Activated T-cell treated with anti-CD3 and anti-CD28 coated beads, Interleukin-2, amount 50 U/mL, for 4 hours (primary cell): Measurements from ENCODE around the gene NAALADL2. TPM values are rescaled to one million over a fixed set of nuclear protein-coding genes. Genes with fewer than 3 reads are reported as not detected.

Experiments used
- ATAC-seq, 2 donors: fragments of 200-7000 bp; cut with Tn5 transposase; one replicate each; pipeline ENCODE4 v1.10.0; 2021
- DNase-seq: peaks from one replicate; pipeline ENCODE4 v3.0.0-alpha.2; 2020
- H3K27me3 Mint-ChIP-seq: one replicate; pipeline ENCODE4 v1.8.0; 2021; ENCODE audit warnings: low read depth, mixed read lengths
- H3K36me3 Mint-ChIP-seq: one replicate; pipeline ENCODE4 v1.8.0; 2022; ENCODE audit warnings: mixed read lengths; ENCODE audit not compliant: insufficient read depth
- H3K4me1 Mint-ChIP-seq: one replicate; pipeline ENCODE4 v1.8.0; 2021; ENCODE audit warnings: low read depth, mixed read lengths
- H3K4me3 Mint-ChIP-seq: one replicate; pipeline ENCODE4 v1.8.0; 2021; ENCODE audit warnings: mild to moderate bottlenecking, moderate library complexity, mixed read lengths
- H3K9me3 Mint-ChIP-seq: one replicate; pipeline ENCODE4 v1.8.0; 2021; ENCODE audit warnings: mixed read lengths
- total RNA-seq, 3 donors: library from RNA; stranded (reverse); gene quantifications; one replicate each; pipeline ENCODE4 v1.2.1, GENCODE V29; 2021

Gene NAALADL2
- under 1 TPM; 0.26 to 0.33 (median 0.33) TPM for total RNA-seq

DNA sequence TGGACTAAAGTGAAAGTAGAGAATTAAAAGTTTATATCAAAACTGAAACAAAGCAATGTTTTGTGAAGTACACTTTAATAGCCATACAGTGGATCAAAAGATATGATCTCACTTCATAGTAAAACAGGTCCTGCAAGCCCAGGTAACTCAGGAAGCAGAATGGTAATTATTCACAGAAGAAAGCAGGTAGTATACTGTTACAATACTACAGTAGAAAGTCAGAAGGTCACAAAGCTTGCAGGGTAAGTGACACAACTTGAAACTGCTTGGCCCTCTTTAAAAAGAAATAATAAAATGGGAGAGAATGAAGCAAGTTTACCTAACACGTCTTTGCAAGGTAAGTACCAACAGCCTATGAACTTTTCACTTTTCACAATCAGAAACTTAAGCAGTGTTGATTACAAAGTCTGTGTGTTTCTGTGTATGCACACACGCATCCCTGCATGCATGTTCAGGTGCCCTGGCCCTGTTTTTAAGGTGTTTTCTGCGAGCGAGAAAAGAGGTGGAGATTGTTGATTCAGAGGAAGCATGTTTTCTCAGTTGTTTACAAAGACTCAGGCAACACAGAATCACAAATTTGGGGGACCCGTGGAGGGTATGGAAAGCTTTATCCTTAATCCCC, at the start of gene NAALADL2:
TSS of gene NAALADL2 (plus strand) at position 221 of the 622 bp plus-strand sequence.
- ATAC-seq (no peak), DNase-seq (no peak)
- no peaks in the 10 kb centered on the region for H3K27me3 Mint-ChIP-seq
- H3K4me1 Mint-ChIP-seq: no peaks in the 10 kb centered on the region
- H3K9me3 Mint-ChIP-seq: peaks cover 5% of the 10 kb centered on the region
- H3K36me3 Mint-ChIP-seq: no peaks in the 10 kb centered on the region
- H3K4me3 Mint-ChIP-seq: no peak within 1 kb of the TSS

DNA sequence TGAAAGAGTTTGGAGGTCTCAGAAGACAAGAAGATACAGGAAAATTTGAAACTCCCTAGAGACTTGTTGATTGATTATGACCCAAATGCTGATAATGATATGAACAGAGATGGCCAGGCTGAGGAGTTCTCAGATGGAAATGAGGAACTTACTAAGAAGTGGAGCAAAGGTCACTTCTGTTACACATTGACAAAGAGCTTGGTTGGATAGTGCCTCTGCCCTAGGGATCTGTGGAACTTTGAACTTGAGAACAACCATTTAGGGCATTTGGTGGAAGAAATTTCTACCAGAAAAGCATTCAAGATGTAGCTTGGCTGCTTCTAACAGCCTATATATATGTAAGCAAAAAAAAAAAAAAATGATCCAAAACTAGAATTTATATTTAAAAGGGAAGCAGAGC, 48.9 kb upstream of the NAALADL2 start:
- H3K36me3 Mint-ChIP-seq: no peaks in the 10 kb centered on the region
- DNase-seq (no peak), ATAC-seq (no peak)
- no peaks in the 10 kb centered on the region for H3K27me3 Mint-ChIP-seq
- no peak overlapping the region for H3K4me3 Mint-ChIP-seq
- no peaks in the 10 kb centered on the region for H3K4me1 Mint-ChIP-seq
- H3K9me3 Mint-ChIP-seq: peaks cover 4% of the 10 kb centered on the region

DNA sequence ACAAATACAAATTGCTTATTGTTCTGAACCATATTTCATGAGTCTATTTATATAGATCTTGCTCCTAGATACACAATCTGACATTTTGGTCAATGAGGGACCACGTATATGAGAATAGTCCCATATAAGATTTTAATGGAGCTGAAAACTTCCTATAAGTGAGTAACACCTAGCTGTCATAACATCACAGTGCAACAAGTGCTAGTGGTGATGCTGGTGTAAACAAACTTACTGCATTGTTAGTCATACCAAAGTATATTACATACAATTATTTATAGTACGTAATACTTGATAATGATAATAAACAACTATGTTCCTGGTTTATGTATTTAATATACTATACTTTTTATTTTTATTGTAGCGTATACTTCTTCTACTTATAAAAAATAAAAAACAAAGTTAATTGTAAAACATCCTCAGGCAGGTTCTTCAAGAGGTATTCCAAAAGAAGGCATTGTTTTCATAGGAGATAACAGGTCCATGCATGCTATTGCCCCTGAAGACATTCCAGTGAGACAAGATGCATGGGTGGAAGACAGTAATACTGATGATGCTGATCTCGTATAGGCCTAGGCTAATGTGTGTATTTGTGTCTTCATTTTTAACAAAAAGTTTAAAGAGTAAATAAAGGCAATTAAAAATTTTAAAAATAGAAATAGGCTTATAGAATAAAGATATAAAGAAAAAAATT, 46.8 kb upstream of the NAALADL2 start:
- ATAC-seq (no peak), DNase-seq (no peak)
- Mint-ChIP-seq H3K27me3 (no peaks in the 10 kb centered on the region), H3K4me3 (no peak overlapping the region), H3K9me3 (peaks cover 4% of the 10 kb centered on the region), H3K36me3 (no peaks in the 10 kb centered on the region), H3K4me1 (no peaks in the 10 kb centered on the region)

DNA sequence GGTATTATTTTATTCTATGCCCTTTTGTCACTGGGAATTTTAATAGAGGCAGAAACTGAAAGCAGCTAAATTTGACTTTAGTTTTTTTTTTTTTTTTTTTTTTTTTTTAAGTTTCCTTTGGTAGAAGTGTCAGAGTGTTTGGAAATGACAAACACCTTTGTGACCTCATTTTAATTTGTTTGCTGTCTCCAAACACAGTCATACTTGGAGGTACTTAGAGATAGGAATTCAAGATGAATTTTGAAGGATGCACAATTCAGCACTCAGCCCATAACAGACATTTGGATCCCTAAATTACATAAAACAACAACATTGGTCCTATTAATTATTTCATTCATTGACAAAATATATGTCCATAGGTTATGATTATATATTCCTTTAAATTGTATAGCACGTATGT, 43.4 kb upstream of the NAALADL2 start:
- Mint-ChIP-seq H3K4me3 (no peak overlapping the region), H3K36me3 (no peaks in the 10 kb centered on the region), H3K9me3 (no peaks in the 10 kb centered on the region), H3K27me3 (no peaks in the 10 kb centered on the region), H3K4me1 (no peaks in the 10 kb centered on the region)
- no peak for DNase-seq
- no peak for ATAC-seq

DNA sequence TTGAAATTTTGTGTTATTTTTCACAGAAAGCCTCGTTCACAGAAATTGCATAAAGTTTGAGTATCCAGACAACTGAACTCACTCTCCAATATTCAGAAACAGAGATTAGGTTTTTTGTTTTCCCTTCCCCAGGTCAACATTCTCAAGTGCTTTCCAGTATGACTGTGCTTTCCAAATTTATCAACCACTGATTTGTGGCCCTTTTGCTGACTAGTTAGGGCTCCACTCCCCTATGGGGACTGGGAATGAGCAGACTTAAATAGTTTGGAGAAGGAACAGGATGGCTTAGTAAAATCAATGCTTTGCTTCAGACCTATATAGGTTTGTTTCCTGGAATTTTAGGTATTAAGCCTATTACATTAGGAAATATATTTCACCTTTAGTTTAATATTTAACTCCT, 38.2 kb upstream of the NAALADL2 start:
- Mint-ChIP-seq H3K9me3 (peaks cover under 1% of the 10 kb centered on the region), H3K4me1 (no peaks in the 10 kb centered on the region), H3K4me3 (no peak overlapping the region), H3K27me3 (no peaks in the 10 kb centered on the region), H3K36me3 (no peaks in the 10 kb centered on the region)
- no peak for ATAC-seq
- DNase-seq: no peak

DNA sequence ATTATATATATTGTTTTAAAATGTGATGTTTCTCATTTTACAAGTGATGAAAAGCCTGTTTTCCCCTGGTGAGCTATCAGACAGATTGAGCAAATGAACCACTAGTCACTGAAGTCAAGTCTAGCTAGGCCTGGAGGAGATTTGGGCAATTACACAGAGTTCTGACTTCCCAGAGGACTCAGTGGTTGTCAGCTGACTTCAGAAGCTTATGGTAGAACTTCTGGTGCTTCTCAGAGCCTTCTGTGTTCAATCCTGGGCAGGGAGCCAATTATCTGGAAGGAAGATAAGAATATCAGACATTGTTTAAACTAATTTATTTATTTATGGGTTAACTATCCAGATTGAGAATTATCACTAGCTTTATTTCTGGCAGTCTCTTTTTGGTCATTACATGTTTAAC, 37.7 kb upstream of the NAALADL2 start:
- ATAC-seq (no peak), DNase-seq (no peak)
- H3K36me3 Mint-ChIP-seq: no peaks in the 10 kb centered on the region
- no peak overlapping the region for H3K4me3 Mint-ChIP-seq
- peaks cover 5% of the 10 kb centered on the region for H3K9me3 Mint-ChIP-seq
- H3K27me3 Mint-ChIP-seq: no peaks in the 10 kb centered on the region
- no peaks in the 10 kb centered on the region for H3K4me1 Mint-ChIP-seq

DNA sequence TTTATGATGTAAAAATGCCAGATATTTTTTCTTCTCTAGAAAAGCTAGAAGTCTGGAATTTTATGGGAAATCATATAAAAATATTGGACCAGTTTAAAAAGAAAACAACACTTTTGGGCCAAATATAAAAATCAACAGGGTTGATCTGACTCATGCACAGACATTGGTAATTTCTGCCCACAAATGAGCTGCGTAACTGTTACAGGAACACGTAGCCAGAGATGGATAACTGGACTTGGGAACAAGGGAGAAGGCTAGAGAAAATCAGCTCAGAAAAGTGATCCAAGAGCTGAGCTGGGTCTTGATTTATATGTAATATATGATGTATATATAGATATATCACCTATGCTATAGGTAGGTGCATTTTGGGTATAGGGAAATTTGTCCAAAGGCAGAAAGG, 36.8 kb upstream of the NAALADL2 start:
- DNase-seq (no peak), ATAC-seq (no peak)
- Mint-ChIP-seq H3K27me3 (no peaks in the 10 kb centered on the region), H3K36me3 (no peaks in the 10 kb centered on the region), H3K9me3 (peaks cover 9% of the 10 kb centered on the region), H3K4me1 (no peaks in the 10 kb centered on the region), H3K4me3 (no peak overlapping the region)

DNA sequence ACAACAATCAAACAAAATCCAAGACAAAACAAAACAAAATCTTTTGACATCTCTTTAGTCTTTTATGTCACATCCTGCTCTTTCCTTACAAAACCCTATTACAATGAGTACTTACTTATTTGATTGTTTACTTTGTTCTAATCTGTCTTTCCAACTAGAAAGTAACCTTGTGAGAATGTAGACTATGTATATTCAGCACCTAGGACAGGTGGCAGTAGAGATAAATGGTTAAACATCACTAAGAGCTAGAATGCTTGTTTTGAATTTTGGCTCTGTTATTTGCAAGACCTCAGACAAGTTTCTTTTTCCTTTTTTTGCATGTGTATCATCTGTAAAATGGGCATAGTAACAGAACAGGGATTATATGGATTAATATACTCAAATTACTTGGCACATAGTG, 33.1 kb upstream of the NAALADL2 start:
- ATAC-seq: no peak
- no peak for DNase-seq
- Mint-ChIP-seq H3K4me3 (no peak overlapping the region), H3K36me3 (no peaks in the 10 kb centered on the region), H3K27me3 (no peaks in the 10 kb centered on the region), H3K9me3 (peaks cover 16% of the 10 kb centered on the region), H3K4me1 (no peaks in the 10 kb centered on the region)

DNA sequence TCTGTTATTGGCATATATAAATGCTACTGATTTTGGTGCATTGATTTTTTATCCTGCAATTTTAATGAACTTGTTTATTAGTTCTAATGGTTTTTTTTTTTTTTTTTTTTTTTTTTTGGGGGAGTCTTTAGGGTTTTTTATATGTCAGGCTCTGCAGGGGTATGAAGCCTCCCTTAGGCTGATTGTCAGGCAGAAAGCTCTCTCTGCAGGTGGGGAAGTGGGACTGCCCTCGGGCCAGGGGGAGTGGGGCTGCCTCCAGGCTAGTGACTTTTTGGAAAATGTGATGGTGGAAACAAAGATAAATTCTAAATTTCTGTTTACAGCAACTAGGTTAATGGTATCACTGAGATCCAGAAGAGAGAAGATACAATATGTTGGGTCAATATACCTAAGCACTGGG, 14.4 kb upstream of the NAALADL2 start:
- Mint-ChIP-seq H3K4me1 (no peaks in the 10 kb centered on the region), H3K27me3 (no peaks in the 10 kb centered on the region), H3K36me3 (no peaks in the 10 kb centered on the region), H3K9me3 (peaks cover 15% of the 10 kb centered on the region), H3K4me3 (no peak overlapping the region)
- DNase-seq (no peak), ATAC-seq (no peak)

DNA sequence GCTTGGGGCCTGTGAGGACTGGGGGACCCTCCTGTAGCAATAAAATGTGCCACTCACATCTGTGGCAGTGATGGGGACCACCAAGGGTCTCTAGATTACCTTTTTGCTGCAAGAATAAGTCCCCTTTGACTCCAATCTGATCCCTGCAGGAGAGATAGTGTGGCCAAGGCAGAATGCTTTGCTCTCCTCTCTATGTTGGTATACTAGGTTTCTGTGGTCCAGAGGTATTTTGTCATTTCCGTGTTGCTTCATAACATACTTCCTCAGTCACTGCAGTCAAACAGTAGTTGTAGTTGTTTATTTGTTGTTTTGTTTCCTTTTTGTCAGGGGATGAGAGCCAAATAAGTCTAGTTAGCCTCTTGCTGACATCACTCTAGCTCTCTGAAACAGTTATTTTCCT, 13.1 kb upstream of the NAALADL2 start:
- Mint-ChIP-seq H3K36me3 (no peaks in the 10 kb centered on the region), H3K9me3 (peaks cover 21% of the 10 kb centered on the region), H3K4me3 (no peak overlapping the region), H3K4me1 (no peaks in the 10 kb centered on the region), H3K27me3 (no peaks in the 10 kb centered on the region)
- no peak for DNase-seq
- ATAC-seq: no peak

DNA sequence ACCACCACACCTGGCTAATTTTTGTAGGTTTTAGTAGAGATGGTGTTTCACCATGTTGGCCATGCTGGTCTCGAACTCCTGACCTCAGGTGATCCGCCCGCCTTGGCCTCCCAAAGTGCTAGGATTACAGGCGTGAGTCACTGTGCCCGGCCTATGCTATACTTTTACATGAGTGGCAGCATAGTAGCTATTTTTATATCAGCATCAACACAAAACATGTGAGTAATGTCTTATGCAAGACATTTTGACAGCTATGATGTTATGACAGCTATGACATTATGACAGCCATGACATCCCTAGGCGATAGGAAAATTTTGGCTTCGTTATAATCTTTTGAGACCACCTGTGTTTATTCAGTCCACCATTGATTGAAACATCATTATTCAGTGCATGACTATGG, 4.1 kb upstream of the NAALADL2 start:
- H3K4me3 Mint-ChIP-seq: no peak overlapping the region
- peaks cover 11% of the 10 kb centered on the region for H3K9me3 Mint-ChIP-seq
- H3K4me1 Mint-ChIP-seq: no peaks in the 10 kb centered on the region
- no peaks in the 10 kb centered on the region for H3K27me3 Mint-ChIP-seq
- ATAC-seq (no peak), DNase-seq (no peak)
- no peaks in the 10 kb centered on the region for H3K36me3 Mint-ChIP-seq

DNA sequence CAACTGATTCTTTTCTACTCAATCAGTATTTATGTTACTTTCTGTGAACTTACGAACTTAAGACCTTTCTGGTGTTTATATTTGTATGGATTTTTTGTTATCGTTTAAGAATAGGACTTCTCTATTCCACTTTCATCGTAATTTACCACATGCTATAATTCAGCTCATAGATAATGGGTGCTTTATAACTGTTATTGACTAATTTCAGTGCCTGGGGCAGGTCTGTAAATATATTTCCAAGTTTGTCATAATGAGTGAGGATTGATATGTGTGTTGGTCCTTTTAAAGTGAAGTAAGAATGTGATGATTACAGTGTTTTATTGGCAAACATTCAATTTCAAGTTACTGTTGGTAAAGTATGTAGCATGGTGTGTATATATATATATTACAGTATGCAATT, 1.8 kb upstream of the NAALADL2 start:
- no peak overlapping the region for H3K4me3 Mint-ChIP-seq
- H3K4me1 Mint-ChIP-seq: no peaks in the 10 kb centered on the region
- ATAC-seq (no peak), DNase-seq (no peak)
- no peaks in the 10 kb centered on the region for H3K27me3 Mint-ChIP-seq
- peaks cover 7% of the 10 kb centered on the region for H3K9me3 Mint-ChIP-seq
- no peaks in the 10 kb centered on the region for H3K36me3 Mint-ChIP-seq

DNA sequence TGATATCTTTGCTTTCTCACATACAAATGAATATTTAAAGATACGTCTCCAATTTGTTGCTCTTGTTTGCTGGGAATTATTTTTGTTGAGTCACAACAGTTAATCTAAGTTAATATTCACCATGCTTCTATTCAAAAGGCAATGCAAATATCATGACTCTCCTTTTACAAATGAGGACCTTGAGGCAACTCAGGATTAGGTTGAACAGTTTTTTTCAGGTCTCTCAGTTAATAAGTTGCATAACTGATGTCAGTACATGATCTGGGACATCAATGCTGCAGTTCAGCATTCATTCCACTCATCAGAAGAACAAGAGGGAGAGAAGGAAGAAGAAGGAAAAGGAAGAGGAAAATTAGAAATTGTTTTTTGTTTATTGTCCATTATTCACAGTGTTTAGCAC, 781 bp upstream of the NAALADL2 start:
- Mint-ChIP-seq H3K4me3 (no peak overlapping the region), H3K36me3 (no peaks in the 10 kb centered on the region), H3K9me3 (peaks cover 7% of the 10 kb centered on the region), H3K4me1 (no peaks in the 10 kb centered on the region), H3K27me3 (no peaks in the 10 kb centered on the region)
- no peak for DNase-seq
- ATAC-seq: no peak

DNA sequence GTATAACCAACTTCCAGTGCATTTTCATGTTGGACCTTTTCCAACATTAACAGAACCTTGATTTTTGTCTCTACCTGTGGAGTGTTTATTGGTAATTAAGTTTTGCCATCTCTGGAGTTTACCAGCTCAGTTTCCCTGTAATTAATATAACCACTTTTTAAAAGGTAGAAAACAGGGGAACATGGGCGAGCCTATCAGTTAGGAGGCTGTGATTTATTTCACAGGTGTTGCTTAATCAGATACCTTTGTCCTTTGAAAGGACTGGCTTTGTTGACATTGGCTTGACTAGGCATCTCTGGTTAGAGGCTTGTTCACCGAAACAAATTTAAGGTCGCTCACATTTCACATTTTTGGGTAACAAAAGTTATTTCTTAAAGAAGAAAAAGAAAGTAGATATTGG, 622 bp downstream of the NAALADL2 start:
- H3K4me1 Mint-ChIP-seq: no peaks in the 10 kb centered on the region
- H3K27me3 Mint-ChIP-seq: no peaks in the 10 kb centered on the region
- no peak overlapping the region for H3K4me3 Mint-ChIP-seq
- H3K9me3 Mint-ChIP-seq: peaks cover 4% of the 10 kb centered on the region
- ATAC-seq (no peak), DNase-seq (no peak)
- no peaks in the 10 kb centered on the region for H3K36me3 Mint-ChIP-seq

DNA sequence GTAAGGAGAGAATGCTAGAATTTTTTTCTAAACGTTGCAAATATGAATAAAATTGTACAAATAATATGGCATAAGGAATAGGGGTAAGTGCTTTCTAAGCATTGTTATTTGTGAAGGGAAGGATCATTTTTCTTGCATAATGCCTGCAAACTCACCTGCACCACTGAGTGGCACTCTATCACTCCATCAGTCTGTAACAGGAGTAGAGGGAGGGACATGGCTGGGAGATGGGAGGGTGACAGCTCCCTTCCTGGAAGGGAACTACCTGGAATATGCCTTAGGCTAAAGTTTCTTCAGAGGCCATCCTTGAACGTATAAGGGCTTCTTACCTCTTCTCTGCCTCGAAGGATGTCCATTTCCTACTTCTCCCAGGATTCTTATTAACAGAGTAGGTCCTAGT, 3.0 kb downstream of the NAALADL2 start:
- no peak overlapping the region for H3K4me3 Mint-ChIP-seq
- no peaks in the 10 kb centered on the region for H3K4me1 Mint-ChIP-seq
- ATAC-seq (no peak), DNase-seq (no peak)
- no peaks in the 10 kb centered on the region for H3K36me3 Mint-ChIP-seq
- H3K9me3 Mint-ChIP-seq: peaks cover 7% of the 10 kb centered on the region
- no peaks in the 10 kb centered on the region for H3K27me3 Mint-ChIP-seq
